Prostate gland (tissue), 2 donors: ENCODE results near the gene GINS2. TPM values are rescaled to one million over a fixed set of nuclear protein-coding genes. Genes with fewer than 3 reads are reported as not detected.
A peak's percentile ranks its signal among the peaks of the same experiment; 100 is the strongest.

Source experiments
- DNase-seq: peaks from one replicate; pipeline ENCODE4 v3.0.0-alpha.2; 2019; ENCODE audit warnings: low spot score
- H3K27ac ChIP-seq, 2 donors: fragments of 200-600 bp; sonication (generic); 2 replicates each; pipeline ENCODE4 v1.5.1; 2017 to 2019
- H3K27me3 ChIP-seq: fragments of 200-600 bp; sonication (generic); replicated peaks from 2 replicates; pipeline ENCODE4 v1.5.1; 2019; ENCODE audit not compliant: insufficient read depth
- H3K36me3 ChIP-seq, 2 donors: fragments of 200-600 bp; sonication (generic); 1 replicate in 1 of 2; 2 replicates in 1 of 2; pipeline versions ENCODE4 v1.5.1 to v1.8.1; 2017 to 2019
- H3K4me1 ChIP-seq: fragments of 200-600 bp; sonication (generic); replicated peaks from 2 replicates; pipeline ENCODE4 v1.5.1; 2019
- H3K4me3 ChIP-seq, 2 donors: fragments of 200-600 bp; sonication (generic); 2 replicates each; pipeline ENCODE4 v1.5.1; 2017 to 2019
- H3K9me3 ChIP-seq: fragments of 200-600 bp; sonication (generic); 2 replicates; pipeline ENCODE4 v1.5.1; 2017
- CTCF ChIP-seq, 4 experiments: fragments of 200-600 bp in 2 of 4; fragments of 450-650 bp in 2 of 4; sonication (generic) in 2 of 4; IDR thresholded peaks; 1 replicate in 3 of 4; 2 replicates in 1 of 4; pipeline ENCODE4 v1.5.1; 2016 to 2019; ENCODE audit warnings: antibody characterized with exemption in 4 of 4, mild to moderate bottlenecking in 2 of 4, moderate library complexity in 2 of 4
- POLR2A ChIP-seq: fragments of 450-650 bp; IDR thresholded peaks from one replicate; pipeline ENCODE4 v1.6.1; 2016; ENCODE audit warnings: antibody characterized with exemption, mild to moderate bottlenecking
- POLR2AphosphoS5 ChIP-seq: sonication (generic); formaldehyde crosslinking; IDR thresholded peaks from one replicate; pipeline ENCODE4 v1.6.1; 2017; ENCODE audit warnings: antibody characterized with exemption
- WGBS: methylation state at CpG from one replicate; pipeline ENCODE4 v1.1.5; 2018; 5-methylcytosine and 5-hydroxymethylcytosine counted together
- intact Hi-C: fragments of 100-400 bp; cut with DNase I; formaldehyde crosslinking; loops from one replicate; pipeline ENCODE4 v1.14.2; 2022
- total RNA-seq, 2 donors: library from RNA; depleted of rRNA; stranded (reverse); fragments of >200 nt; gene quantifications; one replicate each; pipeline ENCODE4 v1.1.0, GENCODE V29; 2016

The GINS2 gene
- total RNA-seq, 2 donors from 2014 or later = 4.5 to 6.2 TPM

- Histone ChIP-seq H3K27ac (no peak overlapping the region), H3K27me3 (no peaks in the 10 kb centered on the region), H3K4me3 (no peak overlapping the region), H3K9me3 (no peaks in the 10 kb centered on the region), H3K36me3 (peaks cover 0 to 18% of the 10 kb centered on the region in 2 donors), H3K4me1 (peaks cover 21% of the 10 kb centered on the region)
- intact Hi-C loops = no loop called here
- no peak for TF ChIP-seq CTCF (IDR thresholded peaks at IDR 0.05)
- 87% methylated on average over 59 of the region's 59 CpGs for WGBS
- no peak for DNase-seq
Observed at GRCh38 chr16:85656351-85657266, 32.1 kb downstream of the GINS2 start.

GRCh38 chr16:85655216-85656129, 33.3 kb downstream of the GINS2 start:
- H3K4me3 ChIP-seq = no peak overlapping the region
- DNase-seq = no peak
- H3K27me3 ChIP-seq = no peaks in the 10 kb centered on the region
- TF ChIP-seq POLR2AphosphoS5 (no peak), POLR2A (no peak), CTCF (IDR thresholded peaks at IDR 0.05) (no peak)
- H3K27ac ChIP-seq = no peak overlapping the region
- H3K36me3 ChIP-seq = peaks cover 0 to 18% of the 10 kb centered on the region in 2 donors
- intact Hi-C loops = no loop called here
- H3K4me1 ChIP-seq = peaks cover 28% of the 10 kb centered on the region
- 91% methylated on average over 27 of the region's 35 CpGs for WGBS
- H3K9me3 ChIP-seq = no peaks in the 10 kb centered on the region

- 94% methylated on average over 41 of the region's 41 CpGs for WGBS
- intact Hi-C loops = no loop called here
- no peak overlapping the region for H3K27ac ChIP-seq
- peaks cover 0 to 18% of the 10 kb centered on the region in 2 donors for H3K36me3 ChIP-seq
- no peak for DNase-seq
- no peaks in the 10 kb centered on the region for H3K9me3 ChIP-seq
- H3K4me1 ChIP-seq = peaks cover 28% of the 10 kb centered on the region
- no peak overlapping the region for H3K4me3 ChIP-seq
- TF ChIP-seq POLR2AphosphoS5 (no peak), POLR2A (no peak), CTCF (IDR thresholded peaks at IDR 0.05) (no peak)
- no peaks in the 10 kb centered on the region for H3K27me3 ChIP-seq
Observed at GRCh38 chr16:85654251-85655095, 34.3 kb downstream of the GINS2 start.

GRCh38 chr16:85653290-85653891, 35.4 kb downstream of the GINS2 start:
- Histone ChIP-seq H3K9me3 (no peaks in the 10 kb centered on the region), H3K4me1 (peaks cover 23% of the 10 kb centered on the region), H3K27ac (peak overlapping the region; percentile 49 to 71), H3K36me3 (peaks cover 0 to 18% of the 10 kb centered on the region in 2 donors), H3K27me3 (no peaks in the 10 kb centered on the region), H3K4me3 (no peak overlapping the region)
- intact Hi-C loops = no loop called here
- 61% methylated on average over 21 of the region's 21 CpGs for WGBS
- TF ChIP-seq POLR2AphosphoS5 (no peak), CTCF (IDR thresholded peaks at IDR 0.05) (no peak), POLR2A (no peak)
- DNase-seq = no peak
